ENCODE measurements around the gene SNRPA1. TPM values are rescaled to one million over a fixed set of nuclear protein-coding genes. Genes with fewer than 3 reads are reported as not detected.

Gene SNRPA1
- total and polyA plus RNA-seq, 9 of the 15 experiments (the other 6 are each of a cell fraction or from before 2014, with no cell fraction given) = 62.7 to 245 (median 189) TPM

DNA sequence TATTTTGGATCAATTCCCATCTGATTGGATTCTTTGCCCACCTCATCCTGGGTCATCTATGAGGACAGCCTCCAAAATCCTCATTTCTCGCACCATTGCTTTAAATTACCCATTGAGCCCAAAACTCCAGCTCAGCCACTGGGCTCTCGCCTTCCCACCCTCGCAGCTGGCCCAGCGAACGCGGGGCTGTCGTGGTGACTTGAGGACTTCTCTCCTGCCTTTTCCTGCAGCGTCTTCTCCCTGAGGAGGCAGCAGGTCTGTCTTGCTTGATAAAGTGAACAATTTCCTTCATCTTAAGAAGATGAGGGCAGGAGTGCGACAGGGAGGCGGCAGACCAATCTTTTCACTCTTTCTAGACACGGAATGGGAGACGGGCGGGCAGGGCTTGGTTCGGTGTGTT lies 33.0 kb upstream of the SNRPA1 start (continued):
- TF ChIP-seq SNIP1 (IDR thresholded peaks at IDR 0.05; ENCODE audit: low read depth) (no peak), MXI1 (IDR thresholded peaks at IDR 0.05; ENCODE audit: low read depth, low read length) (no peak)

DNA sequence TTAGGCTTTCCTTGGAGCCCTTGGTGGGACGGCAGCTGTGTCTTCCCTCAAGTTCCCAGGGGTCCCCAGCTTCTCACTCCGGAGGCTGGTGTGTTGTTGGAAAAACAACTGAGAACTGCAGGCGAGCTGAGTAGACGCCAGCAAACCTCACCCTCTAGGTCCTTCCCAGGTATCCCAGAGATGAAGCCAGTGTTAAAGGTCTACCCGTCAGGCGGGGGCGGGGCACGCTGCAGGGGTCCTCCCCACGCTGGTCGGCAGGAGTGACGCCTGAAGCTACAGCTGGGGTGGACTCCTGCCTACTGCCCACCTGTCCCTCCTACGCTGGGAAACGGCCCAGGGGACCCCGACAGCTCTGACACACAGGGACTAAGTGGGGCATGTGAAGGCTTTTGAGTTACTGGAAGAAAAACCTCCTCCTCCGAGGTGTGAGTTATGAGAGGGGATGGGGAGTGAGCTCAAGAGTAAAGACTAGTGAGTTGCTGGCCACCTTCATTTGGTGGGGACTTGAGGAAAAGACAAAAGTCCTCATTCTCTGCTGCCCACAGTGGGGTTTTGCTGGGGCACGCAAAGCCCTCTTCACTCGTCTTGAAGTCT lies 32.2 kb upstream of the SNRPA1 start:
- H3K27me3 ChIP-seq (ENCODE audit: control insufficient read depth in 2 of 2, insufficient read depth in 2 of 2, low read length in 2 of 2) = peaks cover 0 to 13% of the 10 kb centered on the region in 2 experiments; a peak in 2 of 5 replicates
- in situ Hi-C loops (cut with MboI) = no loop called here

More for the DNA sequence above, 32.2 kb upstream of the SNRPA1 start:
- Histone ChIP-seq H4K20me1 (replicated peaks; ENCODE audit: control insufficient read depth, insufficient read depth, low read length) (no peaks in the 10 kb centered on the region), H3K9me1 (ENCODE audit: control insufficient read depth, insufficient read depth, low read length) (no peaks in the 10 kb centered on the region), H3K4me2 (ENCODE audit: insufficient read depth, low read length) (no peak overlapping the region), H3K4me3 (no peak overlapping the region), H3K4me1 (replicated peaks in 1 of 2; ENCODE audit: control insufficient read depth in 2 of 2, insufficient read depth in 2 of 2, low read length in 2 of 2) (no peaks in the 10 kb centered on the region), H3K9ac (ENCODE audit: insufficient read depth in 1 of 2, low read depth in 2 of 2, low read length in 2 of 2) (no peak overlapping the region), H3K9me3 (replicated peaks; ENCODE audit: control insufficient read depth, insufficient read depth, low read depth, low read length) (no peaks in the 10 kb centered on the region), H3K27ac (ENCODE audit: extremely low read depth, low read depth, low read length) (no peak overlapping the region), H2AFZ (ENCODE audit: low read depth, low read length) (no peak overlapping the region), H3K79me2 (ENCODE audit: control insufficient read depth, insufficient read depth, low read length) (no peaks in the 10 kb centered on the region), H3K36me3 (ENCODE audit: control insufficient read depth, insufficient read depth, low read length) (no peaks in the 10 kb centered on the region)
- DNase-seq (ENCODE audit: extremely low read depth in 1 of 4, low spot score in 3 of 4) = no peak
- BruUV-seq (replicated peaks) = no TSS peak
- no peak for FAIRE-seq
- 26% methylated on average over 17 of the region's 17 CpGs for WGBS (ENCODE audit: insufficient coverage, low coverage, missing lambda C conversion rate)
- ATAC-seq = no peak
- CTCF ChIA-PET (ENCODE audit: low intra/inter-chr PET ratio) = no interaction called here
- TF ChIP-seq KLF13 (tag; IDR thresholded peaks at IDR 0.05; ENCODE audit: borderline replicate concordance, low read depth) (no peak), ZSCAN32 (CRISPR knock-in tag; IDR thresholded peaks at IDR 0.05) (no peak), MED1 (CRISPR knock-in tag; IDR thresholded peaks at IDR 0.05; ENCODE audit: borderline replicate concordance) (no peak)
- TF ChIP-seq, protein P1, sequence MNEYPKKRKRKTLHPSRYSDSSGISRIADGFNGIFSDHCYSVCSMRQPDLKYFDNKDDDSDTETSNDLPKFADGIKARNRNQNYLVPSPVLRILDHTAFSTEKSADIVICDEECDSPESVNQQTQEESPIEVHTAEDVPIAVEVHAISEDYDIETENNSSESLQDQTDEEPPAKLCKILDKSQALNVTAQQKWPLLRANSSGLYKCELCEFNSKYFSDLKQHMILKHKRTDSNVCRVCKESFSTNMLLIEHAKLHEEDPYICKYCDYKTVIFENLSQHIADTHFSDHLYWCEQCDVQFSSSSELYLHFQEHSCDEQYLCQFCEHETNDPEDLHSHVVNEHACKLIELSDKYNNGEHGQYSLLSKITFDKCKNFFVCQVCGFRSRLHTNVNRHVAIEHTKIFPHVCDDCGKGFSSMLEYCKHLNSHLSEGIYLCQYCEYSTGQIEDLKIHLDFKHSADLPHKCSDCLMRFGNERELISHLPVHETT (CRISPR knock-in tag; conservative IDR thresholded peaks at IDR 0.05 in 1 of 2, IDR thresholded peaks at IDR 0.05 in 1 of 2) = no peak
- TF ChIP-seq, protein P2, sequence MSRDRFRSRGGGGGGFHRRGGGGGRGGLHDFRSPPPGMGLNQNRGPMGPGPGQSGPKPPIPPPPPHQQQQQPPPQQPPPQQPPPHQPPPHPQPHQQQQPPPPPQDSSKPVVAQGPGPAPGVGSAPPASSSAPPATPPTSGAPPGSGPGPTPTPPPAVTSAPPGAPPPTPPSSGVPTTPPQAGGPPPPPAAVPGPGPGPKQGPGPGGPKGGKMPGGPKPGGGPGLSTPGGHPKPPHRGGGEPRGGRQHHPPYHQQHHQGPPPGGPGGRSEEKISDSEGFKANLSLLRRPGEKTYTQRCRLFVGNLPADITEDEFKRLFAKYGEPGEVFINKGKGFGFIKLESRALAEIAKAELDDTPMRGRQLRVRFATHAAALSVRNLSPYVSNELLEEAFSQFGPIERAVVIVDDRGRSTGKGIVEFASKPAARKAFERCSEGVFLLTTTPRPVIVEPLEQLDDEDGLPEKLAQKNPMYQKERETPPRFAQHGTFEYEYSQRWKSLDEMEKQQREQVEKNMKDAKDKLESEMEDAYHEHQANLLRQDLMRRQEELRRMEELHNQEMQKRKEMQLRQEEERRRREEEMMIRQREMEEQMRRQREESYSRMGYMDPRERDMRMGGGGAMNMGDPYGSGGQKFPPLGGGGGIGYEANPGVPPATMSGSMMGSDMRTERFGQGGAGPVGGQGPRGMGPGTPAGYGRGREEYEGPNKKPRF (IDR thresholded peaks at IDR 0.05; ENCODE audit: low read depth, low read length) = no peak
- intact Hi-C loops (cut with micrococcal nuclease) = no loop called here
- POLR2A ChIA-PET = interaction anchor here (0.6 to 1.3 kb wide), 3 partner anchors 11 to 31 kb away, joined by 3 read pairs; no protein-coding TSS in a partner anchor

All from K562 (cell line).